Activated CD4-positive, alpha-beta T cell treated with anti-CD3 and anti-CD28 coated beads for 24 hours (primary cell): ENCODE data around the gene ZACN.
A peak's percentile ranks its signal among the peaks of the same experiment; 100 is the strongest.

Source experiments
- DNase-seq, 2 donors: peaks; one replicate each; pipeline ENCODE4 v3.0.0-alpha.2; 2020; ENCODE audit warnings: low read depth in 2 of 2

The ZACN gene

DNA sequence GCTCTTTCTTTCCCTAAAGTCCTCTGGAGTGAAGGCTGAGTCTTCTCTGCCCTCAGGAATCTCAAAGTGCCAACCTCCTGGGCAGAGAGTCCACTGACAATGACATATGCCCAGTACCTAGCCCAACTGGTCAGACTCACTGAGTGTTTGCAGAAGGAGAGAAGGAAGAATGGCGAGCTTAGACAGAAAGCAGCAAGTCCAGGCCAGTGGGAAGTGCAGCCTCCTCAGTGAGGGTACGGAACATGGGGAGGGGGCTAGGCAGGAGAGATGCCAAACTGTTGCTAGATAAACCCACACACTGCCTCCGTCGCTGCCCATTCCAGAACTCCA lies 23.9 kb downstream of the ZACN start:
- DNase-seq: no peak

DNA sequence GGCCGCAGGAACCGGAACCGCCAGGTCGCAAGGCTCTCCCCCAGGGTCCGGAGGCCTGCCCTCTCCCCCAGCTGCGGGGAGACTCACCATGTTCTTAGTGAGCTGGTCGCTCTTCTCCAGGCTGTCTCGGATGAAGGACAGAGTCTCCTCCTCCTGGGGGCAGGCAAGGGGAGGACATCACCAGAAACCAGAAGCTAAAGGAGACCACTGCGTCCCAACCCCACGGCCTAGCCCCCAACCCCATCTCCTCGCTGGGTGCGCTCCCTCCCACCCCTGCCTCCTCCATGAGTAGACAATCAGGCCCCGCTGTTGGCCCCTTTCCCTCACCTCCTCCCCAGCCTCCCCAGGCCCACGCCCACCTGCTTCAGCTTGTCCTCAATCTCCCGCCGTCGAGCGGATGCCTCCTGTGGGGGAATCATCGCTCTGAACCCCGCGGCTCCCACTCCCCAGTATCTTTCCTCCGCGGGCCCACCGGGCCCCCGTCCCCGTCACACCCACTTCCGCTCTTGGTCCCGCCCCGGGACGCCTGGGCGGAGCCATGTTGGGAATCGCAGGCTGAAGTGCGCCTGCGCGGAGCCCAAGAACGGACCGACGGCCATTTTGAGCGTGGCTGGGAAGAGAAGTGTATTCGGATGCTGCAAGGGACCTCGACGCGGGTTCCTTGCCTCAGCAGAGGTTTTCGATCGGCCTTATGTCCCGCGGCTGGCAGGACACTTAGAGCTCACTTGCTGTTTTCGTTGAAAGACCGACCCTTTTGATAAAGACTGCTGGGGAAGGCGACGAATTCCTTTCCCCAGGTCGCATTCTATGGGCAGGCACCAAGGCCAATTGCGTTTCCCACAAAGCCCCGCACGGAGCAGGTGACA lies 24.5 kb downstream of the ZACN start, which contains the start of gene EXOC7:
TSS of gene EXOC7 (minus strand) at position 514 of the 866 bp plus-strand sequence. CDS start at position 419, 95 bp downstream.
- DNase-seq: peak; percentile 86

DNA sequence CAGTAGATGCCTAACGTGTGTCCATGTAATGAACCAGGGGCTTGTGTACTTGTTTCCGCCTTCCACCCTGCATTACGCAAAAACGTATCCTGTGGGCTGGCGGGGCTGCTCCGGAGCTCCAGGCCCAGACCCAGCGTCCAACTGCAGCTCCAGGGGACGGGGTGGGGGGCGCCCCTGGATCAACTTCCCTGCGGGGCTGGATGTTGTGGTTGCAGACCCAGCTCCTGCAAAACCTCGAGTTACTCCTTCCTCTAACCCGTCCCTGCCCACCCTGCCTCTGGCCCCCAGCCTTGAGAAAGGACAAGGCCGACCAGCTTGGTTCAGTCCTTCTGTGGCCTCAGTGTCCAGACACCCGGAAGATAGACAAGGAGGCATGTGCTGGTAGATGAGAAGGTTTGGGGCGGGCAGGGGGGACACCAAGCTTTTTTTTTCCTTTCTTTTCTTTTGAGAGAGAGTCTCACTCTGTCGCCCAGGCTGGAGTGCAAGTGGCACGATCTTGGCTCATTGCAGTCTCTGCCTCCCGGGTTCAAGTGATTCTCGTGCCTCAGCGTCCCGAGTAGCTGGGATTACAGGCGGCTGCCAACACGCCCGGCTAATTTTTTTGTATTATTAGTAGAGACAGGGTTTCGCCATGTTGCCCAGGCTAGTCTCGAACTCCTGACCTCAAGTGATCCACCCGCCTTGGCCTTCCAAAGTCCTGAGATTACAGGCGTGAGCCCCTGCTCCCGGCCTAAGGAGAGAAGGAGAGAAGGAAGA lies 25.3 kb downstream of the ZACN start:
- DNase-seq: no peak

DNA sequence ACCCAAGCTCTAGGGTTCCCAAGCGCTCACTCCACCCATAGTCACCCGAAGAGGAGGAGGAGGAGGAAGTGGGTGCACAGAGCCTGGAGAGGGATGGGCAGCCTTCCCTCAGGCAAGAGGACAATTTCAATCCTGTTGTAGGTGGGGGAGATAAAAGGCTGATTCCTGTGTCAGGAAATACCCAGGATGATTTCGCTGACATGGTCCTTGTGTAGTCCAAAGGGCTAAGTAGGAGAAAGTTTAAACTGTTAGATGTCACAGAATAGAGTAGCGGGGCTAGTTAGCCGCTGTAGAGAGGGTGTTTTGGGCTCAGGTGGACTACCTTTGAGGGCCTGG lies 25.9 kb downstream of the ZACN start:
- no peak for DNase-seq

DNA sequence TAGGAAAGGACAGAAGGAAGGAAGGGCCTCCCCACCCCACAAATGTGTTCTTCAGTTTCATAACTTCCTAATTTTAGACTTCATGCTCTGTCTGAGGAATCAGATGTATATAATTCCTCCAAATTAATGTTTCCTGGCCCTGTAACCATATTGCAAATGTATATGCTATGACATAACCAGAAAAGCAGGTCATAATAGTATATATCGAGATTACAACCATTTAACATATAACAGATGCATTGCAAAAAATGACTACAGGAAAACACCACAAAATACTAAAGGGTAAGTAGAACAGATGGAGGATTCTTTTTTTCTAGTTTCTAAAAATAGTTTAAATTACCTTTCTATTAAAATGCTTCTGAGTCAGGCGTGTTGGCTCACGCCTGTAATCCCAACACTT lies 27.7 kb downstream of the ZACN start:
- DNase-seq: no peak

DNA sequence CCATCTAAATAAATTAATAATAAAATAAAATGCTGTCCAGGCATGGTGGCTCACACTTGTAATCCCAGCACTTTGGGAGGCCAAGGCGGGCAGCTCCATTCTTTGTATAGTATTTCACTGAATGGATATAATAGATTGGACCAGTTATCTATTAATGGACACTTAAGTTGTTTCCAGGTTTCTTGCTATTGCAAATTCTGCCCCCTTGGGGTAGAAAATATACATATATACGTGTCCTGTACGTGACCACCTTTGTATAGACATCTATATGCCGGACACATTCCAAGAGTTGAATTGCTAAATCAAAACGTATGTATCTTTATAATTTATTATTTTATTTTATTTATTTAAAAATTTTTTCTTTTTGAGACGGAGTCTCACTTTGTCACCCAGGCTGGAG lies 28.5 kb downstream of the ZACN start:
- no peak for DNase-seq

DNA sequence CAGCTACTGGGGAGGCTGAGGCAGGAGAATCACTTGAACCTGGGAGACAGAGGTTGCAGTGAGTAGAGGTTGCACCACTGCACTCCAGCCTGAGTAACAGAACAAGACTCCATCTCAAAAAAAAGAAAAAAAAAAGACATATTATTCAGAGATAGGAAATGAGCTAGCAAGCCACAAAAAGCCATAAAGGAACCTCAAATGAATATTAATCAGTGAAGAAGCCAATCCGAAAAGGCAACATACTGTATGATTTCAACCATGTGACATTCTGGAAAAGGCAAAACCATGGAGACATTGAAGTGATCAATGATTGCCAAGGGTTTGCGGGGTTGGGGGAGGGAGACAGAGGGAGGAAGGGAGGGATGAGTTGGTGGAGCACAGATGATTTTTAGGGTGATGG lies 33.0 kb downstream of the ZACN start:
- no peak for DNase-seq

DNA sequence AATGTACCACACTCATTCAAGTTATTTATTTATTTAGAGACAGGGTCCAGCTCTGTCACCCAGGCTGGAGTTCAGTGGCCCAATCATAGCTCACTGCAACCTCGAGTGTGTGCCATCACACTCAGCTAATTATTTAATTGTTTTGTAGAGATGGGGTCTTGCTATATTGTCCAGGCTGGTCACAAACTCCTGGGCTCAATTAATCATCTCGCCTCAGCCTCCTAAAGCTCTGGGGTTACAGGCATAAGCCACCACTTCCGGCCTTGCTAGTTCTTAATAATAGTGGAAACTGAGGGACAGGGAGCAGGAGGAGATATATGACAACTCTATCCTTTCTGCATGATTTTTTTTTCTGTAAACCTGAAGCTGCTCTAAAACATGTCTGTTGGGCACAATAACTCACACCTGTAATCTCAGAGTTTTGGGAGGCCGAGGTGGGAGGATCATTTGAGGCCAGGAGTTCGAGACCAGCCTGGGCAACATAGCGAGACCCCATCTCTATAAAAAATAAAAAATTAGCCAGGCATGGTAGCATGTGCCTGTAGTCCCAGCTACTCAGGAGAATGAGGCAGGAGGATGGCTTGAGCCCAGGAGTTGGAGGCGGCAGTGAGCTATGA lies 36.3 kb downstream of the ZACN start:
- DNase-seq: no peak

DNA sequence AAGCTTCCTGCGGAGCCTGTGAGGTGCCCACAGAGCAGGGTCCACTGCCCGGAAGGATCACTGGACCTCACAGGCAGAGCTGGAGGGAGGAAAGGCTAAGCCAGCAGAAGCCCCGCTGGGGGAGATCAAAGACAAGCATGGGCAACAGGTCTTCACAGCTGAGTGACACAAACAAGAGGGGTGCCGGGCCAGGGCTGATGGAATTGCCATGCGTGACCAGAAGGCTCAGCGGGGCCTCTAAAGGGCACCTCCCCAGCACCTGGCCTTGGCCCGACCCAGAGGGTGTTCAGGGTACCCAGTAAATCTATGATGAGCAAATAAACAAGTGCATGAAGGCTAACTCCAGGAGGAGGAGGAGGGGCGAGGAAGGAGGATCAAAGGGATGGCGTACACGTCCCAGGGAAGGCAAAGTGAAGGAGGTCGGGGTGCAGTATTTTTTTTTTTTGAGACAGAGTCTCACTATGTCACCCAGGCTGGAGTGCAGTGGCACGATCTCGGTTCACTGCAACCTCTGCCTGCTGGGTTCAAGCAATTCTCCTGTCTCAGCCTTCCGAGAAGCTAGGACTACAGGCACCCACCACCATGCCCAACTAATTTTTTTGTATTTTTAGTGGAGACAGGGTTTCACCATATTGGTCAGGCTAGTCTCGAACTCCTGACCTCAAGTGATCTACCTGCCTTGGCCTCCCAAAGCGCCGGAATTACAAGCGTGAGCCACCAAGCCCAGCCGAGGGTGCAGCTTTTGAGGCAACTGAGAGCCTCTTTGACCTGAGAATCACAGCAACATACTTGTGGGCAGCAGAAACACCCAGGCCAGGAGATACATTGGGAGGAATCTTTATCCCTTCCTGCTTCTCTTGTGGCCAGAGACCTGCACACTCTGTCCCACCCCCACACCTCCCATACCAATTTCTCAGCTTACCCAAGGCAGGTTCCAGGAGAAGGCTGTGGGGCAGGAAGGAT lies 40.7 kb downstream of the ZACN start:
- DNase-seq: no peak

DNA sequence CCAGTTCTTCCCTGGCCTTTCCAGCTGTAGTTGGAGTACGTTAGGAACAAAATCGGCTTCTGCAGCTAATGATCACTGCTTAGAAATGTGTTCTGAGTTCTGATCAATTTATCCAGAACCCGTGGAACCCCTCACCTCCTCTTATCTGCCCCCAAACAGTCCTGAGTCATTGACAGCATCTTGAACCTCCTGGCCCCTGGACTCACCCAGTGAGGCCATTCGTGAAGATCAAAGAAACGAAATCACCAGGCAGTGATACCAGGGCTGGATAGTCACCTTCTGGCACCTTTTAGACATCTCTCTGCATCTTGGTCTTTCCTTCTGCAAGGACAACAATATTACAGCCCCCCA lies 41.7 kb downstream of the ZACN start:
- DNase-seq: no peak

DNA sequence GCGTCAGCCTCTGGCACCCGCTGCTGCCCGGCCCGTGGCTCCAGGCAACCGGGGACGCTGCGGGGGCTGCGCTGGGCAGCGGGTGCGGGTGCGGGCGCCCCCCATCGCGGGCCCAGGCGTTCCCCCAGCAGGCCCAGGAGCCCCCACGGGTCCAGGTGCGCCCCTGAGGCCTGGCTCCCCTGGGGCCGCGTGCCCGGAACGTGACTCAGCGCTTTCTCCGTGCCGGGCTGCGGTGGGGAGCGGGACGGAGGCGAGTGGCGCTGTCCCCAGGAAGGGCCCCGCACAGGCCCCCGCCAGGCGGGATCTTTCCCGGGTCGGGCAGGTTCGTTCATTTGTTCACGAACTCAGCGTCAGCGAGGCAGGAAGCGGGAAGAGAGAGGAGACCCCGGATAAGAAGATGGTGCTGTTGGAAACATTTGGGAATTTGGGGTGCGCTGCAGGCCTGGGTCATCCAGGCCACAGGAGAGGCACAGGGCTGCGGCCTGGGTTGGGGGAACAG lies 43.0 kb downstream of the ZACN start:
- peak in 1 of 2 donors; percentile 30 for DNase-seq

DNA sequence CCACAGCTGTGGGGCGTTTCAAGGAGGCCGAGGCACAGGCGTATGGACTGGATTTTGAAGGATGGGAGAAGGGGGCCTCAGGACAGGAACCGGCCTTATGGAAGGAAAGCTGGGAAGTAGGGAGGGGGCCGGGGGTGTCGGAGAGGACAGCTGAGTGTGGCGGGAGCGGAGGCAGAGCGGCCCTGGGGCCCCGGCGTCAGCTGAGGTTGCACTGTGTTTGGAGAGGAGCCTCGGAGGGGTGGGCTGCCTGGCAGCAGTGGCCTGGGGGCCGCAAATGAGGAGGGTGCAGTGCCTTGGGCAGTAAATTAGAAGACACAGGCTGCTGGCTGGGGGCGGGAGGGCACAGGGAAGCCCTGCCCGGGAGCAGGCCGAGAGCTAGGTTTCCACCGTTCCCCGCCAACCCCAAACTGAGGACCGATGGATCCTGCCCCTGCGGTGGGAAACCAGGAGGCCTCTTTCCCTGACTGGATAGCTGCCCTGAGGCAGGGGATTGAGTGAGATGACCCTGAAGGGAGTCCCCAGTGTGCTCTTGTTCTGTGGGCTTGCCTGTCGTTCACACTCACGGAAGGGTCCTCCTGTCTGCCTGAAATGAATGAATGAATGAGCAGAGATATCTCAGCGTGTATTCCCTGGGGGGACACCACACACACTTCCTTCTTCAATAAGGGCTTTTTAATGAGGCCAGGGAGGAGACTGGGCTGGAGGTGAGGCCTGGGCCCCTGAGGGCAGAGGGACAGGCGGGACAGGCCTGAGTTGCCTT lies 43.6 kb downstream of the ZACN start:
- no peak for DNase-seq

DNA sequence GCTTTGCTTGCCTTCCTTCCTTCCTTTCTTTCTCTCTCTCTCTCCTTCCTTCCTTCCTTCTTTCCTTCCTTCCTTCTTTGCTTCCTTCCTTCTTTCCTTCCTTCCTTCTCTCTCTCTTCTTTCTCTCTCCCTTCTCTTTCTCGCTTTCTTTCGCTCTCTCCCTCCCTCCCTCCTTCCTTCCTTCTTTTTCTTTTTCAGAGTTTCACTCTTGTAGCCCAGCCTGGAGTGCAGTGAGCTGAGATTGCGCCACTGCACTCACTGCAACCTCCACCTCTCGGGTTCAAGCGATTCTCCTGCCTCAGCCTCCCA lies 44.2 kb downstream of the ZACN start:
- no peak for DNase-seq

DNA sequence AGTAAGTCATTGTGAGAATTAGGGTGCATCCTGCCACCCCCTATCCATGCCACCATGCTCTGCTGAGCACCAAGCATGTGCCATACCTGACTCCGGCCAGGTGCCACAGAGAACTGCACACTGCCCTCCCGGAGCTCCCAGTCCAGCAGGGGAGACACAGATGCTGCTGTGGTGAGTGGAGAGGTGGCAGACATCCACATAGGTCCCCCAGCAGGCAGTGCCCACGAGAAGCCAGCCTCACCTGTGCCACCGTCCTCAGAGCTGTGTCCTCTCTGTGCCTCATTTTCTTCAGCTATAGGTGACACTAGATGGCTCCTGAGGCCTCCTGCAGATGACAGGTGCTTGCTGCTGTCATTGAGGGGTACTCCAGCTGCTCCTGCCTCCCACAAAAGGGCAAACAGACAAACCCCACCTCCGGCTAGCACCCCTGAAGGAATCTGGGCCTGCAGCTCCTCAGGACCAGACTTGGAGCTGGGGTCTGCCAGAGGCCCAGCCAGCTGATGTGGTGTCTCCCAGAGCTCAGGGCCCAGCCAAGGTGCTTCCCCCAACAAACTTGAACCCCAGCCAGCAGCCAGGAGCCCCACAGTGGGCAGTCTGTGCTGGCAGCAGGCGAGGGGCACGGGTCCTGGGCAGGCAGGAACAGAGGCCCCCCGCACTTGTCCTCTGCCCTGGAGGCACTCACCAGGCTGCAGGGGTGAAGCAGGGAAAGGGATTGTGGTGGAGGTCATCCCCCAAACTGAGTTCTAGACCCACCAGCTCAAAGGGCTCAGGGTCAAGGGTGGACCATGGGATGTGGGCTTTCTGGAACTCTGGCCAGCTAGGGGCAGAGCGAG lies 45.0 kb downstream of the ZACN start:
- no peak for DNase-seq

DNA sequence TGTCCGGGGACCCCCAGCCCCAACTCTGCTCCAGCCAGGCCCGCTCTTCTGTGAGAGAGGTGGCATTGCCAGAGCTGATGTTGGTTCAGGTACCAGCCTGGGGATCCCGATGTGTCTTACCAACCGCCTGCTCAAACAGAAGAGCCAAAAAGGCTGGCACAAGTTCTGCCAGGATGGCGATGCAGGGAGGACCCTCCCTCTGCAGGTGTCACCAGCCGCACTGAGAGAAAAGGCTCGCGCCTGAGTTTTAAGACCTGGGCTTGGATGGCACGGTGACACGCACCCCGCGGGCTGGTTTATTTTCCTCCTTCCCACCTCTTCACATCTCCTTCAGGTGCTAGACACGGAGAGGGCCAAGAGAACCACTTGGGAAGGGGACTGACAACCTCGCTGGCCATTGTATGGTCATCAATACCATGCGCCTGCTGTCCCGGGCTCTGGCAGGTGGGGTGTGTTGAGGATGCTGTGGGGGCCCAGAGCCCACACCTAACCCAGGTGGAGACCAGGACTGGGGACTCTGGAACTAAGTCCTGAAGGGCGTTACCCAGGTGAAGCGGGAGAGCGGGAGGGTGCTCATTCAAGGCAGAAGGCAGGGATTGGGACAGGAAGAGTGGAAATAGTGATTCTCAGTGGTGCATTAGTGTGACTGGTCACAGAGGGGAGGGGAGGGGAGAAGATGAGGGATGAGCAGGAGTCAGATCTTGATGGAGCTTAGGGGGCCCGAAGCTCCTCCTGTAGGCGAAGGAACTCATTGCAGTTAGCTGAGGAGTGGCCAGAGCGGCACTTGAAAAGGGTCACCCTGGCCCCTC lies 45.8 kb downstream of the ZACN start:
- no peak for DNase-seq

DNA sequence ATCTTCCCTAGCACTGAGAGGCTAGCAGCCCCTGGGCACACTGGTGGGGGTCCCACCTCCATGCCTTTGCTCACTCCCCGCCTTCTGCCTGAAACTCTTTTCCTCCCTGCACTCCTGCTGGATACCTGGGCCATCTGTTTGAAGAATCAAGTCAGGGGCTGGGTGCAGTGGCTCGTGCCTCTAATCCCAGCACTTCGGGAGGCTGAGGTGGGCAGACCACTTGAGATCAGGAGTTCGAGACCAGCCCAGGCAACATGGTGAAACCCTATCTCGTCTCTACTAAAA lies 46.4 kb downstream of the ZACN start:
- no peak for DNase-seq

DNA sequence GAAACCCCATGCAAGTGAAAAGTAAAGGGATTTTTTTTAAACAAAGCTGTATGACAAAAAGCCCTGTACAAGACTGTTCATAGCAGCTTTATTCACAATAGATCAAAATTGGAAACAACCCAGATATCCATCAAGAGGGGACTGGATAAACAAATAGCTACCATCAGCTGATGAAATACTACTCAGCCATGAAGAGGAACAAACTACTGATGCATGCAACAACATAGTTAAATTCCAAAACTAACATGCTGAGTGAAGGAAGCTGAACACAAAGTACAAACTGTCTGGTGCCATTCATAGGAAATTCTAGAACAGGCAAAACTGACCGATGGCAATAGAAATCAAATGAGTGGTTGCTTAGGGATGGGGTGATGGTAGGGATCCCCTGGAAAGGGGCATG lies 46.9 kb downstream of the ZACN start:
- DNase-seq: no peak

DNA sequence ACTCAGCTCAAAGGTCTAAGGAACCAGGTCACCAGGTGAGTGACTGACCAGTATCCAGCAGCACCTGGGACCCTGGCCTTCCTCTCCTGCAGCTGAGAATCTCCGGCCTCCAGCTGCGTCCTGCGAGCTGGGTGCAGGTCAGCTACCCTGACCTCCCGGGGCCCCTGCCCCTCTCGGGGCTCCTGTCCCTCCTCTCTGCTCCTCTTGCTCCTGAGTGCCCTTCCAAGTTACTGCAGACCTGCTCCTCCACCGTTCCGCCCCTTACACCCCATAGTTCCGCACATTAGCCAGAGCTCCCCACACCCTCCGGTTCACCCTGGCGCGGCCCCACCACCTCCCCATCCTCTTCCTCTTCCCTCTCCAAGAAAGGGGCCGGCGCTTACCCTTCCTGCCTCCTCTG lies 51.5 kb downstream of the ZACN start:
- no peak for DNase-seq

DNA sequence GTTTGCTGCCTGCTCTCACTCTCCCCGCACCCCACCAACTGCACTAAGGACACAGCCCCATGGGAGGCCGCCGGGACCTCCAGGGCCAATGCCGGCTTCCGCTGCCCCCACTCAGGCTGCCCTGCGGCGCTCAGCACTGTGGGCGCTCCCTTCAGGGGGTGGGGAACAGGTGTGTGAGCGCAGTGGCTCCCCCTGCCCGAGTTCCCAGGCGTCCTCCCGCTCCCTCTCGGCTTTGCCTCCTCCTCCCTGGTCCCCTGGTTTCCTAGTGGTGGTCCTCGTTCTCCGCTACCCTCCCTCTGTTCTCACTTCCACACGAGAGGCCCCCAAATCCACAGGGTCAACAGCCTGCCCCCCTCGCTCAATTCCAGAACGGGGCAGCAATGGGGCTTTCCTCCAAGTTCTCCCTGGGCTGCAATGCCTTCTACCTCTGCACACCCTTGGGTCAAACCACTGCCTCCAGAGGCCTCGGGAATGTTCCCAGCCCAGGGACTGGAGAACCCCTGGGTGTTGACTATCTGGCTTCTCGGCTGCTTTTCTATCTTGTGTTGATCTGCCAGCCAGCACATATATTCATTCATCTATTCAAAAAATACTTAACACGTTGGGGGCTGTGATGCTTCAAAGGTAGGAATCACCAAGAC lies 52.2 kb downstream of the ZACN start:
- DNase-seq: no peak
